Measurements from ENCODE around the gene PLPP7.

DNA sequence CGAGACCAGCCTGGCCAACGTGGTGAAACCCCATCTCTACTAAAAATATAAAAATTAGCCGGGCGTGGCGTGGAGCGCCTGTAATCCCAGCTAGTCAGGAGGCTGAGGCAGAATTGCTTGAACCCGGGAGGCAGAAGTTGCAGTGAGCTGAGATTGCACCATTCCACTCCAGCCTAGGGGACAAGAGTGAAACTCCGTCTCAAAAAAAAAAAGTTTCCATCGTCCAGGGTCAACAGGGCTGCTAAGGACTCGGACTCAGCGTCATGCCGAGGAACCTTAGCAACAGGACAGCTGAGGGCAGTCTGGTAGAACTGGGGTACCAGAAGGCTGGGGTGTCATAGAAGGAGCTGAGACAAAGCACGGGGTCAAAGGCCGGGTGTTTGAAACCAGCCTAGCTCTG lies 34.9 kb upstream of the PLPP7 start:
- TF ChIP-seq EZH2phosphoT487 (IDR thresholded peaks at IDR 0.05) (no peak), EZH2 (IDR thresholded peaks at IDR 0.05) (no peak)
- TF ChIP-seq, protein P1, sequence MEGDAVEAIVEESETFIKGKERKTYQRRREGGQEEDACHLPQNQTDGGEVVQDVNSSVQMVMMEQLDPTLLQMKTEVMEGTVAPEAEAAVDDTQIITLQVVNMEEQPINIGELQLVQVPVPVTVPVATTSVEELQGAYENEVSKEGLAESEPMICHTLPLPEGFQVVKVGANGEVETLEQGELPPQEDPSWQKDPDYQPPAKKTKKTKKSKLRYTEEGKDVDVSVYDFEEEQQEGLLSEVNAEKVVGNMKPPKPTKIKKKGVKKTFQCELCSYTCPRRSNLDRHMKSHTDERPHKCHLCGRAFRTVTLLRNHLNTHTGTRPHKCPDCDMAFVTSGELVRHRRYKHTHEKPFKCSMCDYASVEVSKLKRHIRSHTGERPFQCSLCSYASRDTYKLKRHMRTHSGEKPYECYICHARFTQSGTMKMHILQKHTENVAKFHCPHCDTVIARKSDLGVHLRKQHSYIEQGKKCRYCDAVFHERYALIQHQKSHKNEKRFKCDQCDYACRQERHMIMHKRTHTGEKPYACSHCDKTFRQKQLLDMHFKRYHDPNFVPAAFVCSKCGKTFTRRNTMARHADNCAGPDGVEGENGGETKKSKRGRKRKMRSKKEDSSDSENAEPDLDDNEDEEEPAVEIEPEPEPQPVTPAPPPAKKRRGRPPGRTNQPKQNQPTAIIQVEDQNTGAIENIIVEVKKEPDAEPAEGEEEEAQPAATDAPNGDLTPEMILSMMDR (IDR thresholded peaks at IDR 0.05) = no peak

All from neural progenitor cell (in vitro differentiated cells).